Activated B cell treated with CpG ODN at 0.5 μM for 24 hours (primary cell): ENCODE data around the gene TBC1D10A. TPM values are rescaled to one million over a fixed set of nuclear protein-coding genes. Genes with fewer than 3 reads are reported as not detected.

Experiments
- ATAC-seq: fragments of 200-7000 bp; cut with Tn5 transposase; one replicate; pipeline ENCODE4 v1.10.0; 2021; ENCODE audit warnings: low read depth, mild to moderate bottlenecking, moderate library complexity
- CTCF ChIA-PET: fragments of 350-600 bp; sonication (Branson Sonifier 250); formaldehyde crosslinking; loops from one replicate; lab custom pipeline; 2021; ENCODE audit warnings: antibody characterized with exemption; lab: Charles Lee
- POLR2A ChIA-PET: fragments of 350-600 bp; sonication (Branson Sonifier 250); formaldehyde crosslinking; loops from one replicate; lab custom pipeline; 2021; ENCODE audit warnings: antibody characterized with exemption; lab: Charles Lee
- DNase-seq: peaks from one replicate; pipeline ENCODE4 v3.0.0; 2022
- H3K27ac Mint-ChIP-seq: one replicate; pipeline ENCODE4 v1.8.0; 2020; ENCODE audit warnings: mixed read lengths
- H3K27me3 Mint-ChIP-seq: one replicate; pipeline ENCODE4 v1.8.0; 2021; ENCODE audit warnings: mixed read lengths
- H3K36me3 Mint-ChIP-seq: one replicate; pipeline ENCODE4 v1.8.0; 2021; ENCODE audit warnings: low read depth, mixed read lengths
- H3K4me1 Mint-ChIP-seq: one replicate; pipeline ENCODE4 v1.8.0; 2021; ENCODE audit warnings: mixed read lengths
- H3K4me3 Mint-ChIP-seq: one replicate; pipeline ENCODE4 v1.8.0; 2020; ENCODE audit warnings: mild to moderate bottlenecking, mixed read lengths
- H3K9me3 Mint-ChIP-seq: one replicate; pipeline ENCODE4 v1.8.0; 2020; ENCODE audit warnings: mixed read lengths
- CTCF ChIP-seq: fragments of 200-600 bp; IDR thresholded peaks from one replicate; pipeline ENCODE4 v1.8.0; 2022; ENCODE audit warnings: antibody characterized with exemption, mild to moderate bottlenecking
- intact Hi-C: fragments of 100-400 bp; cut with micrococcal nuclease; formaldehyde crosslinking; loops from one replicate; pipeline ENCODE4 v1.15.1; 2024
- total RNA-seq: library from RNA; stranded (reverse); gene quantifications from 2 replicates; pipeline ENCODE4 v1.2.3, GENCODE V29; 2022

TBC1D10A gene
- total RNA-seq, 1 donor from 2014 or later = 20.4 TPM

- H3K4me1 Mint-ChIP-seq = peaks cover 13% of the 10 kb centered on the region
- no peaks in the 10 kb centered on the region for H3K36me3 Mint-ChIP-seq
- ChIA-PET POLR2A (no interaction called here), CTCF (interaction anchor here (0.6 to 3.4 kb wide), 5 partner anchors 19 to 153 kb away, joined by 3 to 12 read pairs (median 4); partner anchors contain the start of gene RNF215)
- H3K27me3 Mint-ChIP-seq = peaks cover 7% of the 10 kb centered on the region
- no peak overlapping the region for H3K27ac Mint-ChIP-seq
- no peak for TF ChIP-seq CTCF
- DNase-seq (no peak), ATAC-seq (no peak)
- H3K9me3 Mint-ChIP-seq = no peaks in the 10 kb centered on the region
- H3K4me3 Mint-ChIP-seq = no peak overlapping the region
- intact Hi-C loops = loop anchor here (10.0 kb wide), 2 partner anchors 656 to 664 kb away; partner anchors contain the start of gene NF2
These were observed 66.1 kb downstream of the TBC1D10A start for GRCh38 chr22:30260682-30261081.

GRCh38 chr22:30260276-30260675 is 66.5 kb downstream of the TBC1D10A start:
- Mint-ChIP-seq H3K4me1 (peaks cover 10% of the 10 kb centered on the region), H3K36me3 (no peaks in the 10 kb centered on the region), H3K27me3 (peaks cover 7% of the 10 kb centered on the region), H3K27ac (no peak overlapping the region), H3K4me3 (no peak overlapping the region), H3K9me3 (no peaks in the 10 kb centered on the region)
- intact Hi-C loops = loop anchor here (10.0 kb wide), 2 partner anchors 655 to 665 kb away; partner anchors contain the start of gene NF2
- CTCF ChIA-PET = interaction anchor here (1.0 to 3.4 kb wide), 2 partner anchors 18 to 28 kb away, joined by 3 to 12 read pairs; no protein-coding TSS in a partner anchor
- ATAC-seq = no peak
- POLR2A ChIA-PET = no interaction called here
- no peak for TF ChIP-seq CTCF
- no peak for DNase-seq

- H3K27me3 Mint-ChIP-seq = peaks cover 13% of the 10 kb centered on the region
- no peak for ATAC-seq
- H3K9me3 Mint-ChIP-seq = no peaks in the 10 kb centered on the region
- intact Hi-C loops = no loop called here
- no peaks in the 10 kb centered on the region for H3K36me3 Mint-ChIP-seq
- CTCF ChIA-PET = interaction anchor here (1.7 kb wide), 1 partner anchor 33 kb away, joined by 8 read pairs; no protein-coding TSS in a partner anchor
- no peak overlapping the region for H3K4me3 Mint-ChIP-seq
- DNase-seq = no peak
- H3K4me1 Mint-ChIP-seq = peaks cover 4% of the 10 kb centered on the region
- no peak overlapping the region for H3K27ac Mint-ChIP-seq
- POLR2A ChIA-PET = no interaction called here
- no peak for TF ChIP-seq CTCF
These were observed 72.4 kb downstream of the TBC1D10A start for GRCh38 chr22:30254314-30254713.

GRCh38 chr22:30253205-30253852 is 73.4 kb downstream of the TBC1D10A start:
- H3K36me3 Mint-ChIP-seq = no peaks in the 10 kb centered on the region
- no peaks in the 10 kb centered on the region for H3K9me3 Mint-ChIP-seq
- peaks cover 5% of the 10 kb centered on the region for H3K4me1 Mint-ChIP-seq
- TF ChIP-seq CTCF = no peak
- CTCF ChIA-PET = no interaction called here
- no peak overlapping the region for H3K27ac Mint-ChIP-seq
- H3K4me3 Mint-ChIP-seq = no peak overlapping the region
- ATAC-seq (no peak), DNase-seq (no peak)
- POLR2A ChIA-PET = no interaction called here
- intact Hi-C loops = no loop called here
- peaks cover 17% of the 10 kb centered on the region for H3K27me3 Mint-ChIP-seq

GRCh38 chr22:30252411-30253204 is 74.1 kb downstream of the TBC1D10A start:
- Mint-ChIP-seq H3K4me3 (no peak overlapping the region), H3K9me3 (no peaks in the 10 kb centered on the region), H3K27ac (no peak overlapping the region), H3K27me3 (peaks cover 24% of the 10 kb centered on the region), H3K36me3 (no peaks in the 10 kb centered on the region), H3K4me1 (peaks cover 8% of the 10 kb centered on the region)
- intact Hi-C loops = no loop called here
- no peak for DNase-seq
- TF ChIP-seq CTCF = no peak
- ChIA-PET CTCF (no interaction called here), POLR2A (no interaction called here)
- no peak for ATAC-seq
